Measurements from ENCODE around the gene UPK3A.
"Not testable (repeated sequence)": the region's sequence is repeated elsewhere in the genome, so short reads cannot be mapped to it uniquely, and the experiment has no call there.

The UPK3A gene

GRCh38 chr22:45268958-45269844, 15.5 kb upstream of the UPK3A start:
- peak overlapping the region; percentile 85 to 86 for H3K4me3 Mint-ChIP-seq
- ATAC-seq = peak; percentile 87

GRCh38 chr22:45270095-45271020, 14.4 kb upstream of the UPK3A start:
- H3K4me3 Mint-ChIP-seq = no peak overlapping the region
- DNase-seq = no peak
- no peak for ATAC-seq
- no peaks in the 10 kb centered on the region for H3K9me3 Mint-ChIP-seq
- H3K4me1 Mint-ChIP-seq = peaks cover 26% of the 10 kb centered on the region
- H3K27me3 Mint-ChIP-seq = peaks cover 45% of the 10 kb centered on the region
- no peak overlapping the region for H3K27ac Mint-ChIP-seq

More at GRCh38 chr22:45268958-45269844, 15.5 kb upstream of the UPK3A start:
- H3K27me3 Mint-ChIP-seq = peaks cover 49% of the 10 kb centered on the region
- peak overlapping the region in 1 of 2 donors; percentile 95 for H3K27ac Mint-ChIP-seq
- DNase-seq = peak; percentile 80 to 87
- H3K4me1 Mint-ChIP-seq = peaks cover 26% of the 10 kb centered on the region
- no peaks in the 10 kb centered on the region for H3K9me3 Mint-ChIP-seq

GRCh38 chr22:45271667-45272201, 13.0 kb upstream of the UPK3A start:
- H3K4me3 Mint-ChIP-seq = no peak overlapping the region
- peaks cover 26% of the 10 kb centered on the region for H3K4me1 Mint-ChIP-seq
- DNase-seq (no peak), ATAC-seq (no peak)
- H3K9me3 Mint-ChIP-seq = no peaks in the 10 kb centered on the region
- no peak overlapping the region for H3K27ac Mint-ChIP-seq
- H3K27me3 Mint-ChIP-seq = peaks cover 34% of the 10 kb centered on the region

- peaks cover 27% of the 10 kb centered on the region for H3K27me3 Mint-ChIP-seq
- ATAC-seq (no peak), DNase-seq (no peak)
- H3K9me3 Mint-ChIP-seq = no peaks in the 10 kb centered on the region
- peaks cover 26% of the 10 kb centered on the region for H3K4me1 Mint-ChIP-seq
- H3K27ac Mint-ChIP-seq = peak overlapping the region in 1 of 2 donors; percentile 54
- H3K4me3 Mint-ChIP-seq = no peak overlapping the region
Observed at GRCh38 chr22:45272498-45272897, 12.3 kb upstream of the UPK3A start.

- H3K27me3 Mint-ChIP-seq = peaks cover 20% of the 10 kb centered on the region
- H3K4me1 Mint-ChIP-seq = peaks cover 27% of the 10 kb centered on the region
- no peak overlapping the region for H3K4me3 Mint-ChIP-seq
- H3K27ac Mint-ChIP-seq = no peak overlapping the region
- ATAC-seq = no peak
- DNase-seq = no peak
- no peaks in the 10 kb centered on the region for H3K9me3 Mint-ChIP-seq
Observed at GRCh38 chr22:45273452-45274075, 11.2 kb upstream of the UPK3A start.

- no peak overlapping the region for H3K27ac Mint-ChIP-seq
- DNase-seq = no peak
- H3K27me3 Mint-ChIP-seq = peaks cover under 1% of the 10 kb centered on the region
- ATAC-seq = no peak
- H3K9me3 Mint-ChIP-seq = no peaks in the 10 kb centered on the region
- H3K4me1 Mint-ChIP-seq = peaks cover 35% of the 10 kb centered on the region
- H3K4me3 Mint-ChIP-seq = no peak overlapping the region
Observed at GRCh38 chr22:45276507-45277105, 8.1 kb upstream of the UPK3A start.

- peaks cover 35% of the 10 kb centered on the region for H3K4me1 Mint-ChIP-seq
- not testable (repeated sequence) for H3K4me3 Mint-ChIP-seq, H3K9me3 Mint-ChIP-seq, DNase-seq, ATAC-seq
- H3K27me3 Mint-ChIP-seq = peaks cover 11% of the 10 kb centered on the region
- peak overlapping the region; percentile 4 to 56 for H3K27ac Mint-ChIP-seq
Observed at GRCh38 chr22:45277720-45278119, 7.0 kb upstream of the UPK3A start.

GRCh38 chr22:45278125-45278524, 6.6 kb upstream of the UPK3A start:
- Mint-ChIP-seq H3K27ac (peak overlapping the region in 1 of 2 donors; percentile 4), H3K9me3 (no peaks in the 10 kb centered on the region), H3K4me3 (no peak overlapping the region), H3K4me1 (peaks cover 35% of the 10 kb centered on the region), H3K27me3 (peaks cover 15% of the 10 kb centered on the region)
- ATAC-seq (no peak), DNase-seq (no peak)

- no peaks in the 10 kb centered on the region for H3K9me3 Mint-ChIP-seq
- ATAC-seq = no peak
- H3K4me3 Mint-ChIP-seq = peak overlapping the region in 1 of 2 donors; percentile 0
- peaks cover 48% of the 10 kb centered on the region for H3K4me1 Mint-ChIP-seq
- peaks cover 37% of the 10 kb centered on the region for H3K27me3 Mint-ChIP-seq
- no peak for DNase-seq
- H3K27ac Mint-ChIP-seq = peak overlapping the region in 1 of 2 donors; percentile 84
Observed at GRCh38 chr22:45280587-45280980, 4.2 kb upstream of the UPK3A start.

- Mint-ChIP-seq H3K4me3 (no peak overlapping the region), H3K27me3 (peaks cover 40% of the 10 kb centered on the region), H3K9me3 (no peaks in the 10 kb centered on the region), H3K27ac (peak overlapping the region in 1 of 2 donors; percentile 7), H3K4me1 (peaks cover 48% of the 10 kb centered on the region)
- ATAC-seq (no peak), DNase-seq (no peak)
Observed at GRCh38 chr22:45281010-45281409, 3.7 kb upstream of the UPK3A start.

- ATAC-seq = no peak
- peaks cover 21% of the 10 kb centered on the region for H3K4me1 Mint-ChIP-seq
- H3K27me3 Mint-ChIP-seq = peaks cover 49% of the 10 kb centered on the region
- no peak overlapping the region for H3K27ac Mint-ChIP-seq
- H3K4me3 Mint-ChIP-seq = no peak overlapping the region
- no peak for DNase-seq
- no peaks in the 10 kb centered on the region for H3K9me3 Mint-ChIP-seq
Observed at GRCh38 chr22:45285263-45286058, 712 bp downstream of the UPK3A start.

- H3K9me3 Mint-ChIP-seq = no peaks in the 10 kb centered on the region
- peaks cover 14% of the 10 kb centered on the region for H3K4me1 Mint-ChIP-seq
- DNase-seq (no peak), ATAC-seq (no peak)
- no peak overlapping the region for H3K4me3 Mint-ChIP-seq
- no peak overlapping the region for H3K27ac Mint-ChIP-seq
- peaks cover 44% of the 10 kb centered on the region for H3K27me3 Mint-ChIP-seq
Observed at GRCh38 chr22:45286854-45287551, 2.3 kb downstream of the UPK3A start.

GRCh38 chr22:45290410-45290936, 5.7 kb downstream of the UPK3A start:
- Mint-ChIP-seq H3K27me3 (peaks cover 13% of the 10 kb centered on the region), H3K9me3 (no peaks in the 10 kb centered on the region), H3K27ac (no peak overlapping the region), H3K4me3 (no peak overlapping the region), H3K4me1 (peaks cover 1% of the 10 kb centered on the region)
- no peak for DNase-seq
- ATAC-seq = no peak

All from stimulated activated naive CD8-positive, alpha-beta T cell treated with anti-CD3 and anti-CD28 coated beads, Interleukin-15, amount 100 ng/mL, for 72 hours (primary cell).